ENCODE results near the gene MASP2. TPM values are rescaled to one million over a fixed set of nuclear protein-coding genes. Genes with fewer than 3 reads are reported as not detected.

Gene MASP2
- total and polyA plus RNA-seq, 2 of the 8 experiments (the other 6 are each of a cell fraction or from before 2014, with no cell fraction given) = 0.54 to 1.2 TPM

- H3K27me3 ChIP-seq (replicated peaks in 1 of 4; ENCODE audit: control insufficient read depth in 3 of 4, extremely low read depth in 1 of 4, insufficient read depth in 3 of 4, low read length in 3 of 4) = no peaks in the 10 kb centered on the region
- peaks cover 8% of the 10 kb centered on the region for H3K79me1 ChIP-seq (ENCODE audit: low read depth, low read length)
- no peak overlapping the region for H3K27ac ChIP-seq (ENCODE audit: low read depth, low read length)
- no peaks in the 10 kb centered on the region for H3K9me3 ChIP-seq (ENCODE audit: insufficient read depth in 2 of 2, low read depth in 1 of 2, low read length in 1 of 2)
- peaks cover 3 to 9% of the 10 kb centered on the region in 2 experiments for H4K20me1 ChIP-seq (replicated peaks in 1 of 2; ENCODE audit: control insufficient read depth in 1 of 2, insufficient read depth in 2 of 2, low read length in 2 of 2)
- no peak overlapping the region for H3K4me3 ChIP-seq (ENCODE audit: extremely low read depth in 1 of 4, insufficient read depth in 2 of 4, low read depth in 3 of 4, low read length in 4 of 4)
- H4K8ac ChIP-seq (ENCODE audit: extremely low read depth, insufficient read depth, low read length) = no peak overlapping the region; the same call in 1 of the 2 replicates
- no peak overlapping the region for H3K18ac ChIP-seq (ENCODE audit: extremely low read depth, low read length)
- H4K5ac ChIP-seq (ENCODE audit: insufficient read length, low read depth, low read length) = no peak overlapping the region
- H3K9ac ChIP-seq (replicated peaks in 1 of 4; ENCODE audit: extremely low read depth in 1 of 4, low read depth in 3 of 4, low read length in 3 of 4) = no peak overlapping the region
- no peak overlapping the region for H2BK20ac ChIP-seq (ENCODE audit: low read length)
- H2BK15ac ChIP-seq (ENCODE audit: low read length) = no peak overlapping the region
- H3K4me2 ChIP-seq (ENCODE audit: insufficient read depth in 1 of 2, low read depth in 2 of 2, low read length in 2 of 2) = no peak overlapping the region
- POLR2A ChIA-PET (ENCODE audit: partially characterized antibody) = interaction anchor here (0.8 to 4.6 kb wide), 3 partner anchors 11 to 18 kb away, joined by 3 to 18 read pairs (median 9); no protein-coding TSS in a partner anchor
- FAIRE-seq = no peak
- H3K23me2 ChIP-seq (ENCODE audit: low read depth, low read length) = peaks cover 16% of the 10 kb centered on the region
- H3K23ac ChIP-seq (ENCODE audit: insufficient read length) = no peak overlapping the region
- H3K4ac ChIP-seq (replicated peaks; ENCODE audit: insufficient read length, low read depth, low read length) = no peak overlapping the region
- TF ChIP-seq SIN3A (conservative IDR thresholded peaks at IDR 0.05 in 1 of 2, IDR thresholded peaks at IDR 0.05 in 1 of 2; ENCODE audit: low read depth in 1 of 2, low read length in 2 of 2) (no peak), TCF12 (IDR thresholded peaks at IDR 0.05; ENCODE audit: low read depth, low read length) (no peak), POLR2A (IDR thresholded peaks at IDR 0.05; ENCODE audit: control extremely low read depth in 1 of 2, low read depth in 2 of 2, low read length in 2 of 2) (no peak), TBP (IDR thresholded peaks at IDR 0.05; ENCODE audit: low read depth, low read length) (no peak), GTF2F1 (IDR thresholded peaks at IDR 0.05; ENCODE audit: borderline replicate concordance, low read depth, low read length) (no peak), SIX5 (IDR thresholded peaks at IDR 0.05; ENCODE audit: low read depth, low read length) (no peak), USF2 (IDR thresholded peaks at IDR 0.05; ENCODE audit: low read length) (no peak), EZH2 (IDR thresholded peaks at IDR 0.05; ENCODE audit: low read depth, low read length, severe bottlenecking) (no peak)
- H3K79me2 ChIP-seq (ENCODE audit: control insufficient read depth in 1 of 2, insufficient read depth in 2 of 2, low read length in 2 of 2) = peaks cover 0 to 16% of the 10 kb centered on the region in 2 experiments; a peak in 2 of 4 replicates
- H3K56ac ChIP-seq (replicated peaks; ENCODE audit: insufficient read length, low read depth, low read length) = no peak overlapping the region
- no peak overlapping the region for H2BK120ac ChIP-seq (replicated peaks; ENCODE audit: low read depth, low read length)
- WGBS, 2 experiments (ENCODE audit: extremely low coverage in 1 of 2, insufficient coverage in 1 of 2, insufficient read length in 1 of 2, insufficient replicate concordance in 2 of 2, low coverage in 1 of 2, low lambda C conversion rate in 2 of 2, missing lambda C conversion rate in 1 of 2) = 95% methylated on average over 7 of the region's 7 CpGs; no CpG with 5 or more reads in 1 of the 2 experiments
- no peak overlapping the region for H2BK5ac ChIP-seq (ENCODE audit: low read depth, low read length)
- CTCF ChIA-PET (ENCODE audit: partially characterized antibody) = interaction anchor here (0.6 to 14.5 kb wide), 4 partner anchors 19 to 587 kb away, joined by 3 to 168 read pairs (median 3); no protein-coding TSS in a partner anchor
- no peak overlapping the region for H2AFZ ChIP-seq (ENCODE audit: low read length)
- no peak overlapping the region for H2BK12ac ChIP-seq (ENCODE audit: low read depth, low read length)
- peaks cover 6 to 27% (median 14%) of the 10 kb centered on the region in 4 experiments; a peak in 7 of 8 replicates for H3K36me3 ChIP-seq (ENCODE audit: control insufficient read depth in 2 of 4, insufficient read depth in 4 of 4, low read length in 3 of 4)
- H3K14ac ChIP-seq (ENCODE audit: insufficient read length) = no peak overlapping the region
- H4K91ac ChIP-seq (replicated peaks; ENCODE audit: insufficient read length, low read length) = no peak overlapping the region
- no peak for DNase-seq (ENCODE audit: low read depth in 1 of 2, low spot score in 2 of 2)
- no peak overlapping the region for H2AK5ac ChIP-seq (ENCODE audit: low read depth, low read length)
- H3K4me1 ChIP-seq (replicated peaks in 1 of 4; ENCODE audit: control insufficient read depth in 3 of 4, insufficient read depth in 4 of 4, low read length in 3 of 4) = peaks cover 0 to 18% (median 10%) of the 10 kb centered on the region in 4 experiments; a peak in 6 of 7 replicates
Measured at GRCh38 chr1:11056504-11056903, 9.5 kb upstream of the MASP2 start.
